HG03108 (cell line): ENCODE results near the gene CCDC33.

ENCODE experiments used
- ATAC-seq: cut with Tn5 transposase; IDR thresholded peaks from one replicate; pipeline ENCODE4 v1.9.1; 2021; ENCODE audit warnings: moderate library complexity; ENCODE audit not compliant: unreplicated experiment

Gene CCDC33

GRCh38 chr15:74378848-74379247, 142.7 kb downstream of the CCDC33 start:
- ATAC-seq = no peak

DNA sequence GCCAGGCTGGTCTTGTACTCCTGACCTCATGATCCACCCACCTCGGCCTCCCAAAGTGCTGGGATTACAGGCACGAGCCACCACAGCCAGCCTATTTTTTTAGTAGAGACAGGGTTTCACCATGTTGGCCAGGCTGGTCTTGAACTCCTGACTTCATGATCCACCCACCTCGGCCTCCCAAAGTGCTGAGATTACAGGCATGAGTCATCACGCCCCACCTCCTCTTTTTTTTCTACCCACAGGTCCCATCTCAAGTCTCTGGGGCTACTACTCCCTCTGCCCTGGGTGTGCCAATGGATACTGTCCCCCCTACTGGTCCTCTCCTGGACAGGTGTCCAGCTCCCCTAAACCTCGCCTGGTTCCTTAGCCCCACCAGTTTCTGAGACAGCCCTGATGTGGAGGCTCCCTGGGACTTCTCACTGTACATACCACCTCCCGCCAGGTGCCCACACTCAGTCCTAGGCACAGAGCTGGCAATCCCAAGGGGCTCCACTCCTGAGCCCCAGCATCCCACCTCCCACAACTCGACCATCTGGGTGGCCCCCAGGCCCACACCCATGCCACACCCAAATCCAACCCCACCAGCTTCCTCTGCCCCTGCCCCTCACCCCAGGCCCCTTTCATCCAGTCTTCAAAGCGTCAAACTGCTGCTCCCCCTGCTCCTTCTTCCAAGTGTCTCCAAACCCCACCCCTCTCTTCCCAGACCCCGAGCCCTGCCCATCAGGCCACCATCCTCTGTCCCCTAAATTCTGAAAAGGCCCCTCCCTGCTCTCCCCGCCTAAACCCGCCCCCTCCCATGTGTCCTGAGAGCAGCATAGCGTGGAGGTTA, 144.4 kb downstream of the CCDC33 start:
- ATAC-seq = no peak

DNA sequence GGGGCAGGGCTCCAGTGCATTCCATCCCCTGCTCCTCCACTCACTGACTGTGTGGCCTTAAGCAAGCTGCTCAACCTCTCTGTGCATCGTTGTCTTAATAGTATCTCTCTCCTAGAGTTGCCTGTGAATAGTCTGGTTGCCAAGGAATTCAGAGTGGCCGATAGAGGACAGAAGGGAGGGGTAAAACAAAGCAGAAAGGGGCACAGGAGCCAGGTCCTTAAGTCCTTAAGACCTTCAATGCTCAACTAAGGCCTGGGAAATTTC, 145.0 kb downstream of the CCDC33 start:
- no peak for ATAC-seq

GRCh38 chr15:74381481-74381880, 145.4 kb downstream of the CCDC33 start:
- no peak for ATAC-seq

DNA sequence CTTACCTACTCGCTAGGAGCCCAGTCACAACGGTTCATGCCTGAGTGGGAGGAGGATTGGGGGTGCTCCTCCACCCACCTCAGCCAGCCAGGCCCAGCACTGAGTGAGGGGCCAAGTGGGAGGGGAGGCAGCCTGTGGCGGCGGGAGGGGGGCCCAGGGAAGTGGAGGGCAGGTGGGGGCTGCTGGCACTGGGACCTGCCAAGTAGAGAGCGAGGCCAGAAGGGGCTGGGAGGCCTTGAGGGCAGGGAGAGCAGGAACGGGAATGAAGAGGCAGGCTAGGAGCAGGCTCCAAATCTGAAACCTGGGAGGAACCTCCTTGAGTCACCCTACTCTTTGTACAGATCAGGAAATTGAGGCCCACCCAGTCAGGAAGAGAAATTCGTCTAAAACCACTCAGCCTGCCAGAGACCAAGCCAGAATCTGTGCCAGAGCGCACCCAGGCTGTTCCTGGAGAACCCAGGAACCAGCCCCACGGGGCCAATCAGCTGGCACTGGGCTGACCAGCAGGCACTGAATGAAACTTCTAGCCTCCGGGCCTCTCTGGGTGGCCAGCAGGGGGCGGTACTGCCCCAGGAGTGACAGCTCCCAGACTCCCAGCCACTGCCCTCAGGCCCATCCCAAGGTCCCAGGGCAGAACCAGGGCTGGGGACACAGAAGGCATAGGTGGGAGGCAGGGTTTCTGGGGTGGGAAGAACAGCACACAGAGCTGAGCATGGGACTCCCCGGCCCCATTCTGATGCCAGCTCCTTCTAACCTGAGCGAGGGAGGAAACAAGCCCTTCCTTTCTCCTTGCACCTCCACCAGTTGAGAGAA, 146.1 kb downstream of the CCDC33 start:
- ATAC-seq = no peak

DNA sequence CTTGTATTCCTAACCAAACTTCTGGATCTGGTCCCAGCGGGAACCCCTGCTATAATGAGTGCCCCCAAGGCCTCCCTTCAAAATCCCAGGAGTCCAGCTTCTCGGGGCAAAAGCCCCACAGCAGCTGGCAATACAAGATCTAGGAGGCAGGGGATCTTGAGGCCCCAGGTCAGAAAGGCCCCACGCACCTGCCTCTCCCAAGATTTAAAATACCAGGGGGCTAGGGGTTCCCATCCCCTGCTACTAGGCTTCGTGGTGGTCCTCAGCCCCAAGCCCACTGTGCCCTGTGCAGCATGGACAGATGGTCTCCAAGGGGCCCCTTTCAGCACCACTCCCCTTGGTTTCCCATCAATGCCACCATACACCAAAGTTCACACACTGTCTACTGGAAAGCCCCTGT, 147.2 kb downstream of the CCDC33 start:
- ATAC-seq = no peak

GRCh38 chr15:74383695-74384565, 147.8 kb downstream of the CCDC33 start:
- peak; percentile 40 for ATAC-seq

DNA sequence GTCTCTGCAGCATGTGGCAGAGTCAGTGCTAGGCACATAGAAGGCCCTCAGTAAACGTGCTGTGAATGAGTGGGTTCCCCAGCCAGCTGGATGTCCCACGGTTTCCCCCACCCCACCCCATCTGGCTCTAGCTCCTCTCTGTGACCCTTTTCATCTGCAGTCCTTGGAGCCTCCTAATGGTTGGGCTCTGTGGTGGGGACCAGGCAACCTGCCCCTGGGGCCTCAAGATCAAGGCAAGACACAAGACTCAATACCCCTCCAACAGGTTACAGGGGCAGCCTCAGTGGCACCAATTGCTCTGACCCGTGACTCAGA, 148.4 kb downstream of the CCDC33 start:
- ATAC-seq = no peak

- peak; percentile 48 for ATAC-seq
Measured at GRCh38 chr15:74384881-74385643, 148.9 kb downstream of the CCDC33 start.

GRCh38 chr15:74385733-74386132, 149.6 kb downstream of the CCDC33 start:
- ATAC-seq = no peak
